H1 (cell line): ENCODE measurements around the gene PRSS16. TPM values are rescaled to one million over a fixed set of nuclear protein-coding genes. Genes with fewer than 3 reads are reported as not detected.

Source experiments
- BACH1 ChIP-seq: IDR thresholded peaks from 2 replicates; pipeline ENCODE4 v1.6.1; 2012; ENCODE audit warnings: low read length, improper control_type of control experiment
- BCL11A ChIP-seq, 2 experiments: IDR thresholded peaks; one replicate each; pipeline ENCODE4 v1.6.1; 2011; ENCODE audit warnings: low read depth in 2 of 2, low read length in 2 of 2, mild to moderate bottlenecking in 2 of 2
- CHD1 ChIP-seq: IDR thresholded peaks from 2 replicates; pipeline ENCODE4 v1.6.1; 2012; ENCODE audit warnings: low read depth, low read length, improper control_type of control experiment
- CHD7 ChIP-seq: fragments of 300-600 bp; sonication (generic); IDR thresholded peaks from 2 replicates; pipeline ENCODE4 v1.7.1; 2012; ENCODE audit warnings: low read length, moderate library complexity, mild to moderate bottlenecking, inconsistent platforms; ENCODE audit not compliant: insufficient replicate concordance
- HDAC6 ChIP-seq: IDR thresholded peaks from one replicate; pipeline ENCODE4 v1.7.1; 2012; ENCODE audit warnings: low read depth, mild to moderate bottlenecking, inconsistent platforms, low read length, moderate library complexity
- MAFK ChIP-seq: IDR thresholded peaks from 2 replicates; pipeline ENCODE4 v1.6.1; 2012; ENCODE audit warnings: low read depth, mild to moderate bottlenecking, improper control_type of control experiment, low read length
- NRF1 ChIP-seq: IDR thresholded peaks from 2 replicates; pipeline ENCODE4 v1.6.1; 2011; ENCODE audit warnings: mild to moderate bottlenecking, low read depth, low read length, improper control_type of control experiment
- RFX5 ChIP-seq: IDR thresholded peaks from 2 replicates; pipeline ENCODE4 v1.6.1; 2011; ENCODE audit warnings: low read depth, low read length, improper control_type of control experiment, borderline replicate concordance
- RXRA ChIP-seq: IDR thresholded peaks from 2 replicates; pipeline ENCODE4 v1.6.1; 2011; ENCODE audit warnings: low read depth, mild to moderate bottlenecking, low read length, moderate library complexity; ENCODE audit not compliant: insufficient read depth
- SIX5 ChIP-seq: IDR thresholded peaks from 2 replicates; pipeline ENCODE4 v1.6.1; 2011; ENCODE audit warnings: mild to moderate bottlenecking, low read depth, low read length
- polyA plus RNA-seq, 7 experiments: library from polyadenylated mRNA; depleted of rRNA in 3 of 7; stranded (reverse) in 5 of 7; unstranded in 2 of 7; fragments of >200 nt in 5 of 7; fragments of 200-250 nt in 2 of 7; gene quantifications; 1 replicate in 5 of 7; 2 replicates in 1 of 7; 4 replicates in 1 of 7; pipeline versions ENCODE4 v1.2.1 to v1.2.3, GENCODE V29; 2011 to 2013; ENCODE audit warnings: missing spikeins in 2 of 7, mixed read lengths in 2 of 7
- total RNA-seq: library from RNA; stranded (reverse); fragmentation: NEBNext Ultra II Directional; extraction: Animal tissue kit (Norgen Biotek cat#: 25700); gene quantifications from 2 replicates; pipeline ENCODE4 v1.2.1, GENCODE V29; 2021

PRSS16 gene
- total and polyA plus RNA-seq, 2 of the 8 experiments (the other 6 are each of a cell fraction or from before 2014, with no cell fraction given): 20.2 to 38.9 TPM

- no peak for TF ChIP-seq CHD7
- no peak for TF ChIP-seq HDAC6
- no peak for TF ChIP-seq NRF1
- TF ChIP-seq RXRA: no peak
- no peak for TF ChIP-seq BACH1
- no peak for TF ChIP-seq BCL11A (IDR thresholded peaks at IDR 0.05; ENCODE audit: low read depth in 2 of 2, low read length in 2 of 2)
- no peak for TF ChIP-seq CHD1
- no peak for TF ChIP-seq SIX5
- TF ChIP-seq MAFK: no peak
- TF ChIP-seq RFX5: no peak
Measured at GRCh38 chr6:27268803-27269202, 21.3 kb downstream of the PRSS16 start (continued).
